H1 (cell line): ENCODE measurements around the gene ARPP21. TPM values are rescaled to one million over a fixed set of nuclear protein-coding genes. Genes with fewer than 3 reads are reported as not detected.

Experiments
- CTCF ChIA-PET: fragments of 300-600 bp; sonication (Branson Sonifier 250); formaldehyde crosslinking; loops from one replicate; lab custom pipeline; 2021; ENCODE audit not compliant: partially characterized antibody; lab: Charles Lee
- POLR2A ChIA-PET: fragments of 300-600 bp; sonication (Branson Sonifier 250); formaldehyde crosslinking; loops from one replicate; lab custom pipeline; 2021; ENCODE audit warnings: inconsistent platforms; ENCODE audit not compliant: partially characterized antibody; lab: Charles Lee
- DNase-seq, 2 experiments: peaks; one replicate each; pipeline versions ENCODE4 v3.0.0 to v3.0.0-alpha.2; 2010 to 2022; ENCODE audit warnings: low spot score in 2 of 2, low read depth in 1 of 2, mixed read lengths in 1 of 2
- FAIRE-seq: peaks from 2 replicates; lab custom pipeline; 2011; peaks lifted over from hg19 to GRCh38; lab: Jason Lieb, UNC
- H2AFZ ChIP-seq: 2 replicates; pipeline ENCODE4 v1.8.1; 2012; ENCODE audit warnings: low read length, inconsistent platforms
- H2AK5ac ChIP-seq: 2 replicates; pipeline ENCODE4 v1.6.1; 2013; ENCODE audit warnings: low read depth, low read length
- H2BK120ac ChIP-seq: replicated peaks from 2 replicates; pipeline ENCODE3; 2013; ENCODE audit warnings: low read depth, low read length, inconsistent platforms
- H2BK12ac ChIP-seq: 2 replicates; pipeline ENCODE4 v1.6.1; 2013; ENCODE audit warnings: low read depth, low read length
- H2BK15ac ChIP-seq: 2 replicates; pipeline ENCODE4 v1.6.1; 2013; ENCODE audit warnings: low read length
- H2BK20ac ChIP-seq: 2 replicates; pipeline ENCODE4 v1.6.1; 2013; ENCODE audit warnings: low read length
- H2BK5ac ChIP-seq: 2 replicates; pipeline ENCODE4 v1.6.1; 2013; ENCODE audit warnings: low read depth, low read length
- H3K14ac ChIP-seq: 2 replicates; pipeline ENCODE4 v1.6.1; 2013; ENCODE audit warnings: inconsistent platforms; ENCODE audit not compliant: insufficient read length
- H3K18ac ChIP-seq: 2 replicates; pipeline ENCODE4 v1.6.1; 2013; ENCODE audit warnings: low read length; ENCODE audit errors: extremely low read depth
- H3K23ac ChIP-seq: 2 replicates; pipeline ENCODE4 v1.6.1; 2013; ENCODE audit warnings: inconsistent platforms; ENCODE audit not compliant: insufficient read length
- H3K23me2 ChIP-seq: 2 replicates; pipeline ENCODE4 v1.6.1; 2013; ENCODE audit warnings: low read depth, low read length
- H3K27ac ChIP-seq: 2 replicates; pipeline ENCODE4 v1.6.1; 2011; ENCODE audit warnings: low read depth, low read length, inconsistent platforms
- H3K27me3 ChIP-seq, 4 experiments: replicated peaks in 1 of 4; 1 replicate in 1 of 4; 2 replicates in 3 of 4; pipeline versions ENCODE4 v1.6.1 to v1.8.1; 2011 to 2013; ENCODE audit warnings: low read length in 3 of 4, mild to moderate bottlenecking in 3 of 4, inconsistent platforms in 2 of 4, mixed read lengths in 2 of 4, moderate library complexity in 1 of 4; ENCODE audit not compliant: control insufficient read depth in 3 of 4, insufficient read depth in 3 of 4; ENCODE audit errors: extremely low read depth in 1 of 4
- H3K36me3 ChIP-seq, 4 experiments: 2 replicates each; pipeline versions ENCODE4 v1.6.1 to v1.8.1; 2011 to 2013; ENCODE audit warnings: mild to moderate bottlenecking in 4 of 4, low read length in 3 of 4, moderate library complexity in 2 of 4, control low read depth in 1 of 4, inconsistent platforms in 1 of 4; ENCODE audit not compliant: insufficient read depth in 4 of 4, control insufficient read depth in 2 of 4
- H3K4ac ChIP-seq: replicated peaks from 2 replicates; pipeline ENCODE3; 2013; ENCODE audit warnings: low read length, low read depth, mixed read lengths, inconsistent platforms; ENCODE audit not compliant: insufficient read length
- H3K4me1 ChIP-seq, 4 experiments: replicated peaks in 1 of 4; 1 replicate in 1 of 4; 2 replicates in 3 of 4; pipeline versions ENCODE4 v1.6.1 to v1.8.1; 2011 to 2013; ENCODE audit warnings: low read length in 3 of 4, inconsistent platforms in 2 of 4, mixed read lengths in 1 of 4; ENCODE audit not compliant: insufficient read depth in 4 of 4, control insufficient read depth in 3 of 4
- H3K4me2 ChIP-seq, 2 experiments: 2 replicates each; pipeline versions ENCODE4 v1.6.1 to v1.8.1; 2011 to 2013; ENCODE audit warnings: low read depth in 2 of 2, low read length in 2 of 2, control low read depth in 1 of 2, inconsistent platforms in 1 of 2, mild to moderate bottlenecking in 1 of 2; ENCODE audit not compliant: insufficient read depth in 1 of 2
- H3K4me3 ChIP-seq, 4 experiments: fragments of 200-600, 300-600 bp in 1 of 4; sonication (generic), shearing (Covaris generic), sonication (Bioruptor Twin) in 1 of 4; 2 replicates each; pipeline versions ENCODE4 v1.5.1 to v1.8.1; 2011 to 2016; ENCODE audit warnings: low read length in 4 of 4, low read depth in 3 of 4, control low read depth in 2 of 4, inconsistent platforms in 2 of 4, mild to moderate bottlenecking in 2 of 4, mixed read lengths in 1 of 4, moderate library complexity in 1 of 4; ENCODE audit not compliant: insufficient read depth in 2 of 4; ENCODE audit errors: extremely low read depth in 1 of 4
- H3K56ac ChIP-seq: replicated peaks from 2 replicates; pipeline ENCODE3; 2013; ENCODE audit warnings: low read depth, mild to moderate bottlenecking, mixed read lengths, low read length, inconsistent platforms; ENCODE audit not compliant: insufficient read length
- H3K79me1 ChIP-seq: 2 replicates; pipeline ENCODE4 v1.6.1; 2013; ENCODE audit warnings: low read depth, low read length, control low read depth
- H3K79me2 ChIP-seq, 2 experiments: 2 replicates each; pipeline versions ENCODE4 v1.6.1 to v1.8.1; 2012 to 2013; ENCODE audit warnings: low read length in 2 of 2, mild to moderate bottlenecking in 2 of 2, inconsistent platforms in 1 of 2; ENCODE audit not compliant: insufficient read depth in 2 of 2, control insufficient read depth in 1 of 2
- H3K9ac ChIP-seq, 4 experiments: replicated peaks in 1 of 4; 1 replicate in 1 of 4; 2 replicates in 3 of 4; pipeline versions ENCODE4 v1.6.1 to v1.8.1; 2011 to 2013; ENCODE audit warnings: low read depth in 3 of 4, low read length in 3 of 4, control low read depth in 2 of 4, mild to moderate bottlenecking in 2 of 4, moderate library complexity in 2 of 4, inconsistent platforms in 1 of 4; ENCODE audit errors: extremely low read depth in 1 of 4
- H3K9me3 ChIP-seq, 2 experiments: 2 replicates each; pipeline versions ENCODE4 v1.6.1 to v1.8.1; 2012 to 2013; ENCODE audit warnings: mild to moderate bottlenecking in 2 of 2, moderate library complexity in 2 of 2, control low read depth in 1 of 2, inconsistent platforms in 1 of 2, low read depth in 1 of 2, low read length in 1 of 2, mixed read lengths in 1 of 2; ENCODE audit not compliant: insufficient read depth in 2 of 2
- H4K20me1 ChIP-seq, 2 experiments: replicated peaks in 1 of 2; 2 replicates each; pipeline versions ENCODE3 to v1.8.1; 2011 to 2013; ENCODE audit warnings: inconsistent platforms in 2 of 2, low read length in 2 of 2, mild to moderate bottlenecking in 1 of 2; ENCODE audit not compliant: insufficient read depth in 2 of 2, control insufficient read depth in 1 of 2
- H4K5ac ChIP-seq: 2 replicates; pipeline ENCODE4 v1.6.1; 2013; ENCODE audit warnings: low read length, low read depth, mixed read lengths, inconsistent platforms; ENCODE audit not compliant: insufficient read length
- H4K8ac ChIP-seq: 2 replicates; pipeline ENCODE4 v1.8.0; 2013; ENCODE audit warnings: mild to moderate bottlenecking, moderate library complexity, low read length, inconsistent platforms; ENCODE audit not compliant: insufficient read depth; ENCODE audit errors: extremely low read depth
- H4K91ac ChIP-seq: replicated peaks from 2 replicates; pipeline ENCODE3; 2013; ENCODE audit warnings: low read length, mixed read lengths, inconsistent platforms; ENCODE audit not compliant: insufficient read length
- CREB1 ChIP-seq: IDR thresholded peaks from 2 replicates; pipeline ENCODE4 v1.6.1; 2012; ENCODE audit warnings: inconsistent platforms
- GABPA ChIP-seq: IDR thresholded peaks from 2 replicates; pipeline ENCODE4 v1.6.1; 2011; ENCODE audit warnings: mild to moderate bottlenecking, low read length, moderate library complexity, borderline replicate concordance; ENCODE audit not compliant: insufficient read depth
- NANOG ChIP-seq: IDR thresholded peaks from 2 replicates; pipeline ENCODE4 v1.6.1; 2011; ENCODE audit warnings: low read length, low read depth, mild to moderate bottlenecking, inconsistent platforms; ENCODE audit not compliant: insufficient read depth, poor library complexity, severe bottlenecking
- POLR2A ChIP-seq, 2 experiments: IDR thresholded peaks; 1 replicate in 1 of 2; 2 replicates in 1 of 2; pipeline ENCODE4 v1.6.1; 2011; ENCODE audit warnings: low read depth in 2 of 2, low read length in 2 of 2, mild to moderate bottlenecking in 2 of 2; ENCODE audit errors: control extremely low read depth in 1 of 2
- SIRT6 ChIP-seq: IDR thresholded peaks from one replicate; pipeline ENCODE4 v1.7.1; 2012; ENCODE audit warnings: low read length, inconsistent platforms
- TAF1 ChIP-seq: IDR thresholded peaks from 2 replicates; pipeline ENCODE4 v1.6.1; 2011; ENCODE audit warnings: mild to moderate bottlenecking, low read depth, low read length
- TBP ChIP-seq: IDR thresholded peaks from 2 replicates; pipeline ENCODE4 v1.6.1; 2011; ENCODE audit warnings: low read depth, low read length, improper control_type of control experiment
- WGBS, 2 experiments: shearing (Covaris generic) in 1 of 2; methylation state at CpG; one replicate each; pipeline versions ENCODE4 v1.1.6 to v1.1.7; 2013 to 2015; ENCODE audit warnings: low lambda C conversion rate in 2 of 2, mixed read lengths in 2 of 2, inconsistent platforms in 1 of 2, low coverage in 1 of 2, missing lambda C conversion rate in 1 of 2; ENCODE audit not compliant: insufficient replicate concordance in 2 of 2, insufficient coverage in 1 of 2, insufficient read length in 1 of 2; ENCODE audit errors: extremely low coverage in 1 of 2, missing lambda C conversion rate in 1 of 2; 5-methylcytosine and 5-hydroxymethylcytosine counted together
- polyA plus RNA-seq, 7 experiments: library from polyadenylated mRNA; depleted of rRNA in 3 of 7; stranded (reverse) in 5 of 7; unstranded in 2 of 7; fragments of >200 nt in 5 of 7; fragments of 200-250 nt in 2 of 7; gene quantifications; 1 replicate in 5 of 7; 2 replicates in 1 of 7; 4 replicates in 1 of 7; pipeline versions ENCODE4 v1.2.1 to v1.2.3, GENCODE V29; 2011 to 2013; ENCODE audit warnings: missing spikeins in 2 of 7, mixed read lengths in 2 of 7
- total RNA-seq: library from RNA; stranded (reverse); fragmentation: NEBNext Ultra II Directional; extraction: Animal tissue kit (Norgen Biotek cat#: 25700); gene quantifications from 2 replicates; pipeline ENCODE4 v1.2.1, GENCODE V29; 2021
- TF ChIP-seq, protein P1 (sequence below), 3 experiments: IDR thresholded peaks; 1 replicate in 2 of 3; 2 replicates in 1 of 3; pipeline versions ENCODE4 v1.5.1 to v1.6.1; 2011; ENCODE audit warnings: low read length in 3 of 3, mild to moderate bottlenecking in 3 of 3, inconsistent platforms in 2 of 3, low read depth in 1 of 3, moderate library complexity in 1 of 3; ENCODE audit not compliant: insufficient read depth in 1 of 3; ENCODE audit errors: control extremely low read depth in 1 of 3

ARPP21 gene
- total and polyA plus RNA-seq, 2 of the 8 experiments (the other 6 are each of a cell fraction or from before 2014, with no cell fraction given): not detected

- Histone ChIP-seq H3K9me3 (no peaks in the 10 kb centered on the region), H4K91ac (no peak overlapping the region), H3K23me2 (no peaks in the 10 kb centered on the region), H3K27ac (no peak overlapping the region), H2AK5ac (no peak overlapping the region), H3K23ac (no peak overlapping the region), H2BK20ac (no peak overlapping the region), H3K18ac (no peak overlapping the region), H3K4ac (no peak overlapping the region), H3K36me3 (no peaks in the 10 kb centered on the region), H3K9ac (no peak overlapping the region), H3K14ac (no peak overlapping the region), H3K4me1 (peaks cover 0 to 11% (median 0%) of the 10 kb centered on the region in 4 experiments; a peak in 3 of 7 replicates), H3K79me2 (no peaks in the 10 kb centered on the region), H2BK12ac (no peak overlapping the region), H2BK120ac (no peak overlapping the region), H2AFZ (no peak overlapping the region), H3K27me3 (peaks cover 3 to 16% (median 8%) of the 10 kb centered on the region in 4 experiments; a peak in 5 of 7 replicates), H3K4me3 (no peak overlapping the region), H2BK5ac (no peak overlapping the region), H2BK15ac (no peak overlapping the region), H4K8ac (no peak overlapping the region), H3K4me2 (no peak overlapping the region), H4K20me1 (no peaks in the 10 kb centered on the region), H4K5ac (no peak overlapping the region), H3K79me1 (no peaks in the 10 kb centered on the region), H3K56ac (no peak overlapping the region)
- DNase-seq: no peak
- 86% methylated on average over 2 of the region's 2 CpGs; no CpG with 5 or more reads in 1 of the 2 experiments for WGBS, 2 experiments
- FAIRE-seq: no peak
- ChIA-PET POLR2A (no interaction called here), CTCF (interaction anchor here (1.4 to 1.8 kb wide), 2 partner anchors 15 to 29 kb away, joined by 5 to 6 read pairs; no protein-coding TSS in a partner anchor)
- no peak for TF ChIP-seq TBP
- no peak for TF ChIP-seq POLR2A (IDR thresholded peaks at IDR 0.05; ENCODE audit: control extremely low read depth in 1 of 2, low read depth in 2 of 2, low read length in 2 of 2)
- TF ChIP-seq, protein P1, sequence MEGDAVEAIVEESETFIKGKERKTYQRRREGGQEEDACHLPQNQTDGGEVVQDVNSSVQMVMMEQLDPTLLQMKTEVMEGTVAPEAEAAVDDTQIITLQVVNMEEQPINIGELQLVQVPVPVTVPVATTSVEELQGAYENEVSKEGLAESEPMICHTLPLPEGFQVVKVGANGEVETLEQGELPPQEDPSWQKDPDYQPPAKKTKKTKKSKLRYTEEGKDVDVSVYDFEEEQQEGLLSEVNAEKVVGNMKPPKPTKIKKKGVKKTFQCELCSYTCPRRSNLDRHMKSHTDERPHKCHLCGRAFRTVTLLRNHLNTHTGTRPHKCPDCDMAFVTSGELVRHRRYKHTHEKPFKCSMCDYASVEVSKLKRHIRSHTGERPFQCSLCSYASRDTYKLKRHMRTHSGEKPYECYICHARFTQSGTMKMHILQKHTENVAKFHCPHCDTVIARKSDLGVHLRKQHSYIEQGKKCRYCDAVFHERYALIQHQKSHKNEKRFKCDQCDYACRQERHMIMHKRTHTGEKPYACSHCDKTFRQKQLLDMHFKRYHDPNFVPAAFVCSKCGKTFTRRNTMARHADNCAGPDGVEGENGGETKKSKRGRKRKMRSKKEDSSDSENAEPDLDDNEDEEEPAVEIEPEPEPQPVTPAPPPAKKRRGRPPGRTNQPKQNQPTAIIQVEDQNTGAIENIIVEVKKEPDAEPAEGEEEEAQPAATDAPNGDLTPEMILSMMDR (IDR thresholded peaks at IDR 0.05; ENCODE audit: control extremely low read depth in 1 of 3, insufficient read depth in 1 of 3, low read depth in 1 of 3, low read length in 3 of 3): no peak
- TF ChIP-seq GABPA: no peak
- TF ChIP-seq TAF1: no peak
- TF ChIP-seq NANOG: no peak
- TF ChIP-seq CREB1: no peak
- TF ChIP-seq SIRT6: no peak
These were observed 100.7 kb downstream of the ARPP21 start for GRCh38 chr3:35739964-35740527.
